Rectal smooth muscle tissue (tissue), 1 donor: ENCODE measurements around the gene BCAN.

Experiments used
- H3K27ac ChIP-seq: one replicate; pipeline ENCODE4 v1.7.0; 2013; ENCODE audit warnings: low read depth, low read length, inconsistent platforms
- H3K27me3 ChIP-seq: one replicate; pipeline ENCODE4 v1.7.0; 2013; ENCODE audit warnings: low read length; ENCODE audit not compliant: control insufficient read depth, insufficient read depth
- H3K36me3 ChIP-seq: one replicate; pipeline ENCODE4 v1.7.0; 2013; ENCODE audit warnings: low read length; ENCODE audit not compliant: control insufficient read depth, insufficient read depth
- H3K4me1 ChIP-seq: one replicate; pipeline ENCODE4 v1.7.0; 2013; ENCODE audit warnings: low read length; ENCODE audit not compliant: control insufficient read depth, insufficient read depth
- H3K4me3 ChIP-seq: one replicate; pipeline ENCODE4 v1.7.0; 2013; ENCODE audit warnings: low read length
- H3K9ac ChIP-seq: one replicate; pipeline ENCODE4 v1.7.0; 2013; ENCODE audit warnings: low read length

The BCAN gene

GRCh38 chr1:156641761-156642264, at the start of gene BCAN:
Gene BCAN (plus strand): TSS chr1:156642117. CDS start chr1:156646055, 3,938 bp downstream.
- H3K27ac ChIP-seq: no peak within 1 kb of the TSS
- no peak within 1 kb of the TSS for H3K9ac ChIP-seq
- H3K4me3 ChIP-seq: peak within 1 kb of the TSS; percentile 13
- H3K36me3 ChIP-seq: no peaks in the 10 kb centered on the region
- H3K4me1 ChIP-seq: no peaks in the 10 kb centered on the region
- peaks cover 31% of the 10 kb centered on the region for H3K27me3 ChIP-seq

GRCh38 chr1:156592158-156592909, 49.6 kb upstream of the BCAN start:
- peak overlapping the region; percentile 90 for H3K27ac ChIP-seq
- H3K9ac ChIP-seq: peak overlapping the region; percentile 81
- H3K27me3 ChIP-seq: no peaks in the 10 kb centered on the region
- peaks cover 7% of the 10 kb centered on the region for H3K4me1 ChIP-seq
- H3K4me3 ChIP-seq: peak overlapping the region; percentile 87
- peaks cover 20% of the 10 kb centered on the region for H3K36me3 ChIP-seq

- Histone ChIP-seq H3K4me3 (no peak overlapping the region), H3K27me3 (no peaks in the 10 kb centered on the region), H3K4me1 (peaks cover 7% of the 10 kb centered on the region), H3K36me3 (peaks cover 24% of the 10 kb centered on the region), H3K9ac (no peak overlapping the region), H3K27ac (no peak overlapping the region)
These were observed 48.8 kb upstream of the BCAN start for GRCh38 chr1:156592910-156593660.

- no peak overlapping the region for H3K4me3 ChIP-seq
- no peak overlapping the region for H3K27ac ChIP-seq
- H3K9ac ChIP-seq: no peak overlapping the region
- peaks cover 25% of the 10 kb centered on the region for H3K36me3 ChIP-seq
- no peaks in the 10 kb centered on the region for H3K27me3 ChIP-seq
- H3K4me1 ChIP-seq: peaks cover 7% of the 10 kb centered on the region
These were observed 48.3 kb upstream of the BCAN start for GRCh38 chr1:156593661-156593989.

GRCh38 chr1:156594190-156594589, 47.7 kb upstream of the BCAN start:
- Histone ChIP-seq H3K4me1 (peaks cover 7% of the 10 kb centered on the region), H3K9ac (no peak overlapping the region), H3K27ac (no peak overlapping the region), H3K36me3 (peaks cover 25% of the 10 kb centered on the region), H3K27me3 (no peaks in the 10 kb centered on the region), H3K4me3 (no peak overlapping the region)

GRCh38 chr1:156595016-156595415, 46.9 kb upstream of the BCAN start:
- H3K27ac ChIP-seq: no peak overlapping the region
- no peaks in the 10 kb centered on the region for H3K27me3 ChIP-seq
- H3K4me1 ChIP-seq: peaks cover 7% of the 10 kb centered on the region
- peaks cover 25% of the 10 kb centered on the region for H3K36me3 ChIP-seq
- no peak overlapping the region for H3K9ac ChIP-seq
- no peak overlapping the region for H3K4me3 ChIP-seq

GRCh38 chr1:156596426-156596825, 45.5 kb upstream of the BCAN start:
- no peak overlapping the region for H3K9ac ChIP-seq
- peaks cover 7% of the 10 kb centered on the region for H3K4me1 ChIP-seq
- no peak overlapping the region for H3K27ac ChIP-seq
- H3K36me3 ChIP-seq: peaks cover 25% of the 10 kb centered on the region
- H3K27me3 ChIP-seq: no peaks in the 10 kb centered on the region
- no peak overlapping the region for H3K4me3 ChIP-seq

GRCh38 chr1:156598125-156598524, 43.8 kb upstream of the BCAN start:
- no peak overlapping the region for H3K27ac ChIP-seq
- H3K9ac ChIP-seq: no peak overlapping the region
- peaks cover 10% of the 10 kb centered on the region for H3K4me1 ChIP-seq
- peaks cover 25% of the 10 kb centered on the region for H3K36me3 ChIP-seq
- no peak overlapping the region for H3K4me3 ChIP-seq
- no peaks in the 10 kb centered on the region for H3K27me3 ChIP-seq

- Histone ChIP-seq H3K4me1 (peaks cover 10% of the 10 kb centered on the region), H3K4me3 (no peak overlapping the region), H3K36me3 (peaks cover 25% of the 10 kb centered on the region), H3K9ac (no peak overlapping the region), H3K27ac (no peak overlapping the region), H3K27me3 (no peaks in the 10 kb centered on the region)
These were observed 43.0 kb upstream of the BCAN start for GRCh38 chr1:156598731-156599432.

- Histone ChIP-seq H3K36me3 (peaks cover 21% of the 10 kb centered on the region), H3K27me3 (no peaks in the 10 kb centered on the region)
These were observed 42.1 kb upstream of the BCAN start for GRCh38 chr1:156599811-156600210.

GRCh38 chr1:156600733-156601121, 41.2 kb upstream of the BCAN start:
- peaks cover 10% of the 10 kb centered on the region for H3K4me1 ChIP-seq
- H3K4me3 ChIP-seq: peak overlapping the region; percentile 97
- H3K36me3 ChIP-seq: peaks cover 13% of the 10 kb centered on the region
- peak overlapping the region; percentile 45 for H3K9ac ChIP-seq
- peak overlapping the region; percentile 81 for H3K27ac ChIP-seq
- no peaks in the 10 kb centered on the region for H3K27me3 ChIP-seq

More at GRCh38 chr1:156599811-156600210, 42.1 kb upstream of the BCAN start:
- no peak overlapping the region for H3K4me3 ChIP-seq
- H3K27ac ChIP-seq: no peak overlapping the region
- peaks cover 10% of the 10 kb centered on the region for H3K4me1 ChIP-seq
- H3K9ac ChIP-seq: no peak overlapping the region

GRCh38 chr1:156601122-156601830, 40.6 kb upstream of the BCAN start, which contains the start of gene GPATCH4:
Gene GPATCH4 (minus strand): TSS chr1:156601479.
- peak within 1 kb of the TSS; percentile 45 for H3K9ac ChIP-seq
- peaks cover 8% of the 10 kb centered on the region for H3K36me3 ChIP-seq
- H3K4me1 ChIP-seq: peaks cover 10% of the 10 kb centered on the region
- peak within 1 kb of the TSS; percentile 81 for H3K27ac ChIP-seq
- H3K27me3 ChIP-seq: no peaks in the 10 kb centered on the region
- peak within 1 kb of the TSS; percentile 97 for H3K4me3 ChIP-seq
